Stimulated activated CD8-positive, alpha-beta memory T cell treated with anti-CD3 and anti-CD28 coated beads, Interleukin-4, amount 100 ng/mL, for 4 hours (primary cell): ENCODE data around the gene POU6F2.

Experiments
- DNase-seq, 2 donors: peaks; one replicate each; pipeline ENCODE4 v3.0.0-alpha.2; 2020; ENCODE audit warnings: low read depth in 2 of 2, low spot score in 1 of 2

Gene POU6F2

DNA sequence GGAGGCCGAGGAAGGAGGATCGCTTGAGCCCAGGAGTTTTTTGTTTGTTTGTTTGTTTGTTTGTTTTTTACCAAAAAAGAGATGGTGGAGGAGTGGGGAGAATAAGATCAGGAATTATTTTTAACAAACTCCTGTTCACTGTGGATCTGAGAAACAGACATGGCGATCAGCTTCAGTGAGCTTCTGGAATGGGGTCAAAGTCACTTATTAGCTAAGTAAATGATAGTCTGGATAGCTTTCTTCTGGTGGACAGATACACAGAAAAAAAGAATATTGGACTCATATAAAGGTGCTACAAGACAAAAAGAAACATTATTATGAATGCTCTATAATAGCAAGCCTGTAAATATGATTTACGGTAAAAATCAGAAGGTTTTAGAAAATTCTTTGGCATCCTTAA, 85.1 kb downstream of the POU6F2 start:
- no peak for DNase-seq

- DNase-seq: no peak
Observed at GRCh38 chr7:39069031-39069430, 91.3 kb downstream of the POU6F2 start.

DNA sequence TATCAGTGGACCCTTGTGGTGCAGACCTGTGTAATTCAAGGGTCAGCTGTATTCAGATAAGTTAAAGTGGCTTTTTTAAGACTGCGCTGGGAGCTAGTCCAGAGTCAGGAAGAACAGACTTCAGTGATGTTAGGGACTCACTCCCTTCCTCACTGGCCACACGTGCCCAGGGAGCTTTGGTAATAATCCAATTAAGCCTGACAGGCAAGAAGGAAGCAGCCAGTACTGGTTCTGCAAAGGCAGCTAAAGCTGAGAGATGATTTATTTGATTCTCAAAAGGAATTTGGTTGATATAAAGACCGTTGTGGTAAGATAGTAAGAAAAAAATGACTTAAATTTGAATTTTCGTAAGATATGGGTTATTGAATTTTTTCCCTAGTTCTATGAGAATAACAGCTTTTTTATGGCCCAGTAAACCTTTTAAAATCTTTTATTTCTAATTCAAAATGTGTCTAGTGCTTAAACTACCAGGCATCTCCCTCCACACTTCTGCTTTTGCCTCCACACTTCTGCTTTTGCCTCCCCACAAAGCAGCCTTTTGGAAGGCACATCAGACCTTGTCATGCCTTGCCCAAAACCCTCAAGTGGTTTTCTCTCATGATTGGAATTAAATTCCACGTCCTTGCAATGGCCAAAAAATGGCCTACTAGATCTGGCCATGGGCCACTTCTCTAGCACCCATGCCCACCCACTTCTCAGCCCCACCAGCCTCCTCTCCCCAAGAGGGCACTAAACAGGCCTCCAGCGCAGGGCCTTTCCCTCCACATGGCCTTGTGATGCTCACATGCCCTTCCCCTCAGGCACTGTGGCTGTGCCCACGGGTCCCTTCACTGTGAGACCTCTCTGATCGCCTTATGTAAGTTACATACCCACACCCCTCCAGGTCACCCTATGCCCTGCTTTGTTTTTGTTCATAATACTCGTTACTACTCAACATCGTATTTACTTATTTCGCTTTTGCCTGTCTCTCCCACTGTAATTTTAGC, 92.5 kb downstream of the POU6F2 start:
- DNase-seq: no peak

DNA sequence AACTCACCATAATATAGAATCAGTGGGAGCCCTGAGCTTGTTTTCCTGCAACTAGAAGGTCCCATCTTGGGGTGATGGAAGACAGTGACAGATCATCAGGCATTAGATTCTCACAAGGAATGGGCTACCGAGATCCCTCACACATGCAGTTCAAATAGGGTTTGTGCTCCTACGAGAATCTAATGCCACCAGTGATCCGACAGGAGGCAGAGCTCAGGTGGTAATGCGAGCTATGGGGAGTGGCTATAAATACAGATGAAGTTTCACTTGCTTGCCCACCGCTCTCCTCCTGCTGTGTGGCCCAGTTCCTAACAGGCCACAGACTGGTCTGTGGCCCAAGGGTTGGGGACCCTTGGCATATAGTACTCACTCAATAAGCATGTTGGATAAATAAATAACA, 93.4 kb downstream of the POU6F2 start:
- DNase-seq: no peak

- DNase-seq: no peak
Observed at GRCh38 chr7:39073432-39073831, 95.7 kb downstream of the POU6F2 start.

GRCh38 chr7:39075210-39075609, 97.5 kb downstream of the POU6F2 start:
- DNase-seq: no peak

DNA sequence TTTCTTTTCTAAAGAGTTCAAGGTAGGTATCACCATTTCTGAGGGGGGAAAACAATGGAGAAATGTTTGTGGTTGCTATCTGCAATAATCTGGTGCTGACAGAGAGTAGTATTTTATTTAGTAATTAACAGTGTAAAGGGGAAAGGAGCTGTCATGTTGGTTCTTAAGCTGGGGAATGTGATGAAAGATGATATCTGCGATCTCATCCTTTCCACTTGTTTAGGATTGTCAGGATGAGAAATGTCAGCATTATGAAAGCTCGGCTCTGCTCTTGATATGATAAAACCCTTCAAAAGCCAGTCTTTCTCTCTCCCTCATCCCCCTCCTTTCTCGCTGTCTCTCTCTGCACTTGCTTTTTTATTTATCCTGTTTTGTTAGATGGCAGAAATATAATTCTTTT, 106.1 kb downstream of the POU6F2 start:
- no peak for DNase-seq

DNA sequence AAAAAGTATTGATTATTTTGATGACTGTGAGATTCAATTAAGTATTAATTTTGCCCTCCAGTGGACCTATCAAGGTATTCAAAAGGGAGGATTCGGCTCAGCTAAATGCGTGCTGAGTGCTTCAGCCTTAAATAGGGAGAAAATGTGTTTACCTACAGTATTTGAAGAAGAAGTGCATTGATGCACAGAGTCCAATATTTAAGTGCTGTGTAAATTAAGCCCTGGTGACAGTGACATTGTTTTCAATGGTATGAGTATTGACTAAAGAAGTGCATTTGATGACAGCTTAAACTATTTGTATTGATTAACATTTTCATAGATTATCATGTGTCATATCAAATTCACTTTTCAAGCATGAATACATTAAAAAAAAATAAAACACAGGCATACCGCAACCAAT, 106.6 kb downstream of the POU6F2 start:
- no peak for DNase-seq

DNA sequence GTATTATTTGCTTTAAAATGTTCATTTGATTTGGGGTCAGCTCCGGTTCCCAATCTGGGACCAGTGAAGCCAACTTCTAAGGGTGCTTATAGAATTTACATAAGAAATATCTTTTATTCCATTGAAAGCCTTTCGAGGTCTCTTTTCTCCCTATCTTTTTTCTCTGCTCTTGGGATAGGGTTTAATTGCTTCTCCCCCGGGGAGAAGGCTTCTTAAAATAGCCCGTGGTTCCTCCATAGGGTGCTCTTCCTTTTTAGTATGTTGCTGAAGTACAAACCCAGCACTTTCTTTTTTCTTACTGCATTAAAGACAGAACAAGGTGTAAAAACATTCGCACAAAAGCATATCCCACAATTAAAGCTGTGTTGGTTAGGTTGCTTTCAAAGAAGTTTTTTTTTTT, 107.5 kb downstream of the POU6F2 start:
- DNase-seq: no peak

DNA sequence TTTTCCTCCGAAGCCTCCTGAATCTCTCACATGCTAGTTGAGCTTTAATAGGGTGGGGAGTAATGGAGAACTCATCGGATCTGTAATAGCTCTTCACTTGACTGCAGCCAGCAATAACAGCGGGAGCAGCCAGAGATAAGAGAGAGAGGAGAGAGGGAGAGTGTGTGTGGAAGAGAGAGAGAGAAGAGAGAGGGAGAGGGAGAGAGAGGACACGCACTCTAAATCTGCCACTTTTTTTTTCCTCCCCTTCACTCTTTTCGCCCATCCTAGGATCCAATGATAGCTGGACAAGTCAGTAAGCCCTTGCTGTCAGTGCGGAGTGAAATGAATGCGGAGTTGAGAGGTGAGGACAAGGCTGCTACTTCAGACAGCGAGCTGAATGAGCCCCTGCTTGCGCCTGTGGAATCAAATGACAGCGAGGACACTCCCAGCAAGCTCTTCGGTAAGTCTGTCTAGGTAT, 107.9 kb downstream of the POU6F2 start:
- no peak for DNase-seq

- DNase-seq: no peak
Observed at GRCh38 chr7:39086638-39087360, 109.1 kb downstream of the POU6F2 start.

GRCh38 chr7:39088730-39089593, 111.3 kb downstream of the POU6F2 start:
- DNase-seq: no peak

DNA sequence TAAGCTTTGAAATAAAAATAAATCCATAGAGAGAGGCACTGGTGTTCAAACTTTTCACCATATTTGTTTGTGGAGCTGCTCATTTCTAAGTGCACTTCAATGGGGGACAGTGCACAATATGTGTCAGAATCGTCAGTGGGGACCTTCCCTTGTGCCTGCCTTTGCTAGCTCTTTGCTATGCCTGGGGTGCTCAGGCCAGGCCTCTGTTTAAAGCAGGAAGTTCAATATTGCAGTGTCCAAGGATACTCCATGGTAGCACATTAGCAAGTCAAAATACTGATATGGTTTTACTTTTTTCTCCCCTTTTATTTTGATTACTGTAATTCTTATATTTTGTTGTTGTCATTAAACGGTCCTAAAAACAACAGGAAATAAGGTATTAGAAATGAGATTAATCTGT, 113.4 kb downstream of the POU6F2 start:
- DNase-seq: no peak

GRCh38 chr7:39091774-39092173, 114.1 kb downstream of the POU6F2 start:
- no peak for DNase-seq

DNA sequence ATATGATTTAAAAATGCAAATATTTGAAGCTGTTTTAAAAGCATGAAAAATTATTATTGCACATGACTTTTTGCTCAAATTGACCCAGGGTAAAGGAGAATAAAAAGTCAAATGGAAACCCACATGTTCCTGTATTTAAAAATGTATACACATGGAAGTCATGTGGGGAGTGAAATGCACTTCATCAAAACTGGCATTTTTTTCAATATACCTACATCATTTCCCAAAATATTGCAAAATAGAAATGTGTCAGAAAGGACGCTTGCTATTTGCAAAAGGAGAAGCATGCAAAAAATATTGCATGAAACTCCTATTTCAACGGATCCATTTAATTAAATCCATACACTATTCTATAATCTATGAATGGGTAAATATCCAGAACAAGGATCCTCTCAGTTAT, 117.0 kb downstream of the POU6F2 start:
- DNase-seq: no peak

- no peak for DNase-seq
Observed at GRCh38 chr7:39095875-39096619, 118.3 kb downstream of the POU6F2 start.

DNA sequence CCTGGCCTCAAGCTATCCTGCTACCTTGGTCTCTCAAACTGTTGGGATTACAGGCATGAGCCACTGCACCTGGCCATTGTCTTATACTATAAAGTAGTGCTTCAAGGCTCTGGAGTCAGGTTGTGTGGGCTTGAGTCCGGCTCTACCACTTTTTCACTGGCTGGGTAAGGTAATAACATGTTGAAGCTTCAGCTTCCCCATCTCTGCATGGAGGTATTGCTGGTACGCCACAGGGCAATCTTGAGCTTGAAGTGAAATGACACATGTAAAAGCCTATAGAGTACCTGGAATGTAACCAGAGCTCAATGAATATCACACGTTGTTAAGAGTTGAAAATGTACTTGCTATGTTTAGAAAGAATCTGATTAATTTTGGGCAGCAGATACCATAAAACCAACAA, 120.8 kb downstream of the POU6F2 start:
- no peak for DNase-seq

GRCh38 chr7:39099146-39099545, 121.4 kb downstream of the POU6F2 start:
- DNase-seq: no peak

- DNase-seq: no peak
Observed at GRCh38 chr7:39100270-39100669, 122.6 kb downstream of the POU6F2 start.

DNA sequence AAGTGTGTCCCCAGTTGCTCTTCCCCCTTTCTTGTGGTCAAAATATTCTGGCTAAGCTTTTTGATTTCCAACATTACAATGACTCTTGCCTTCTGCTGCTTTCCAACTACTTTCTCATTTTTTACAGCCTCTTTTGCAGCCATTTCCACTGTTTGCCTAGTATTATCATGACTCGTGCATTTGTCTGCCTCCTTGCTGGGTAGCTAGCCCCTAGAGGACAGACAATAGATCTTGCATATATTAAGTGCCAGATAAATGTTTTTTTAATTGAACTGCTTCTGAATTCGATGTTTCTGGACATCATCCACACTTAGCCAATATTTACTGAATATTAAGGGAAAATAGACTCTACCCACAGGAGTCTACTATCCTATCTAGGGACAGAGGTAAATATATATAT, 124.5 kb downstream of the POU6F2 start:
- DNase-seq: no peak

DNA sequence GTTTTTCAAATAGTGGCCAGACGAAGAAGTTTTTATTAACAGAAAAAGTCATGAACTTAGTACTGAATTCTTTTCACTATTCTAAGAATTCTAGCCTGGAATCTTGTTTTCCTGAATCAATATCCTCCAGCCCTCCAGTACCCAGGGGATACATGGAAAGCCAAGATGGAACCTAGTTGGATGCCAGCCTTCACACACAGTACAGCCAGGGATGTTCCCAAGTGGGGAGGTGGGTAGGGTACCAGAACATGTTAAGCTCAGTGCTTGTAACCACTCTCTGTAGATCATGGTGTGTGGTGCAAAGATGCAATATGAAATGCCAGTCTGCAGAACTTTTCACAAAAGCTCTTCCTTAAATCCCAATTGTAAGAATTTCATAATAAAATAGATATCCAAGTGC, 128.0 kb downstream of the POU6F2 start:
- no peak for DNase-seq
